HG03558 (cell line): Measurements from ENCODE around the gene MAFG.

ENCODE experiments used
- ATAC-seq: cut with Tn5 transposase; IDR thresholded peaks from one replicate; pipeline ENCODE4 v1.9.1; 2021; ENCODE audit warnings: moderate number of reproducible peaks; ENCODE audit not compliant: unreplicated experiment; ENCODE audit errors: extremely low read depth

The MAFG gene

DNA sequence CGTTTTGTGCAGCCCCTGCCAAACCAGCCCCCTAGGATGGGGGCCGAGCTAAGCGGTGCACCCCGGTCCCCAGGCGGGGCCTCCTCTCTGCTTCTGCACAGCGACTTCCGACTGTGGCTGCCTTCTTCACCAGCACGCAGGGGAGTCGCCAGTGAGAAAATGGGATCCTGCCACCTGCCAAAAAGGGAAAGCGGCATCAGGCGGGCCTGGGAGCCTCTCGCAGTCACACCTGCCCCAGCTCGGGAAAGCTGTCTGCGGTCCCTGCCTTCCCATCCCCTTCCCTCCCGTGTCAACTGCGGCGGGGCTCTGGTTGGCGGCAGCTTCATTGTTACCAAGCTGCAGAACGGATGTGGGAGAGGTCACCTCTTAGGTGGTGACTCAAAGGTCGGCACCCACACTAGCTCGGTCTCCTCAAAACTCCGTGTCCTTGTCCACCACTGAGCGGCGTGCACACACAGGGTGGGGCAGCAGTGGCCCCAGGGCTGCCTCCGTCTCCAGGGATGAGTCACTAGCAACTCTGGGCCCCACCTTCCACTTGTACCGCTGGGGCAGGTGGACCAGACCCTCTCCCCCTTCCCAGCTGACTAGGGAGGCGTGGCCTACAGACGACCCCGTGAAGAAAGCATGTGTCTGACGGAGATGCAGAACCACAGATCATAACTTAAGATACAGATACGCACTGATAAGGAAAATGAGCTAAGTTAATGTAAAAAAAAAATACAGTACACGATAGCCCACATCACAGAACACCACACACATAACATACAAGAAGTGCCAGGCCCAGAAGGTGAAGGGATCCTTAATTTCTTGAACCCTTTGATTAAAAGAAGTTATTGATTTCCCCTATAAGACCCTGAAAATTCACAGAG lies 14.9 kb downstream of the MAFG start:
- no peak for ATAC-seq

DNA sequence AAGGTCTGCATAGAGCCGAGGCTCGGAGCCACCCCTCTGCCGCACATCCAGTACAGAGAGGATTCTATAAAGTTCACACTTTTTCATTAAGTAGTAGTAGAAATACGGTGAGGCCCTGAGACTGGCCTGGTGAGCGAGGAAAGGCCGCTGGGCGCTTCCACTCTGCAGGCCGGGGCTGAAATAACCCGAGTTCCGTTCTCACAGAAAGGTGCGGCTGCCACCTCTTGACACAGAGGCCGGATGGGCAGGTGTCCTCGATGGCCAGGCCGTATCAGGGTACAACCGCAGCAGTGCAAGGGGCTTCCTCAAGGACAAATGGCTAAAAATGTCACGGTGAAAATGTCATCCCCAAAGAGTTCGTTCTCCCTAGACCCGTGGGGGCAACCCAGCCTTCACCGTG lies 15.6 kb downstream of the MAFG start:
- no peak for ATAC-seq

DNA sequence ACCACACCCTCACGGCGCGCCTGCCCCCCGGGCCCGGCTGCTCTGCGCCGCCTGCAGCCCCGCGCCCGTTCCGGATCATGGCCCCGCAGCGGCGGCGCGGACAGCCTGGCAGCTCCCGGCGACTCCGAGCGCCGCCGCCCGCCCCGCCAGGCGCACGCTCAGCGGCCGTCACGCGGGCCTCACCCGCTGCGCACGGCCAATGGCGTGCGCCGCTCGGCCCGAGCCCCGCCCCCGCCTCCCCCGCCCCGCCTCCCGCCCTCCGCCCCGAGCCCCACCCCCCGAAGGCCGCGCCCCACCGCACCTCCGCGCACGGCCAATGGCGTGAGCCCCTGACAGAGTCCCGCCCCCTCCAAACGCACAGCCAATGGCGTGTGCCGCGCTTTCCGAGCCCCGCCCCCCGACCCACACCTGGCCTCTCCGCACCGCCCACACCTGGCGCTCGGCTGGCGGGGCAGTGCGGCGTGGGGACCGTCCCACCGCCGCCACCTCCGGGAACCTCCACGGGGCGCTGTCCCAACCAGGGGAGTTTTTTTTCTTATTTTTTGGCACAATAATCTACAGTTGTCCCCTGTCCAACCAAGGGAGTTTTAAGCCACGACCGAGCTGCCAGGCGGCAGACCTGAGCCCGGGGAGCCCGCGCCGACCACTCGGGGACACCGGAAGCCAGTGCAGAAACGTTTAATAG lies 16.1 kb downstream of the MAFG start, which contains the start of gene PCYT2:
TSS of gene PCYT2 (minus strand) at position 123 of the 685 bp plus-strand sequence. CDS start at position 79, 44 bp downstream.
- ATAC-seq, result no peak

DNA sequence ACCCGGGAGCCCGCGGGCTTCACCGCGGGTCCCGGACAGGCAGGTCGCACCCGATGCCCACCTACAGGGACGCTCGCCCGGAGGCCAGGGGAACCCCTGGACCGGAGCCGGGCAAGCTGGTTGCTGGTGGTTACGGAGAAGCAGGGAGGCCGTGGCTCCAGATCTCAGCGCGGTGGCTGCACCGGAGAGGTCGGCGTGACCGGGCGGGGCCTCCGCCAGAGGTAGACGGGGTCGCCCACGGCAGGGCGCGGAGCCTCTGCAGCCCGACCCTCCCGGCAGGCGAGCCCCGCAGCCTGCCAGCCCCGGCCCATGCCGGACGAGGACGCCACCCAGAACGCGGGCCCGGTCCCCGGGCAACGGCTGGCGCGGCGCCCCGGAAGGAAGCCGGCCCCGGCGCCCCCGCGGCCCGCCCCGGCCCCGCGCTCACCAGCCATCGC lies 16.7 kb downstream of the MAFG start:
- ATAC-seq, result no peak

DNA sequence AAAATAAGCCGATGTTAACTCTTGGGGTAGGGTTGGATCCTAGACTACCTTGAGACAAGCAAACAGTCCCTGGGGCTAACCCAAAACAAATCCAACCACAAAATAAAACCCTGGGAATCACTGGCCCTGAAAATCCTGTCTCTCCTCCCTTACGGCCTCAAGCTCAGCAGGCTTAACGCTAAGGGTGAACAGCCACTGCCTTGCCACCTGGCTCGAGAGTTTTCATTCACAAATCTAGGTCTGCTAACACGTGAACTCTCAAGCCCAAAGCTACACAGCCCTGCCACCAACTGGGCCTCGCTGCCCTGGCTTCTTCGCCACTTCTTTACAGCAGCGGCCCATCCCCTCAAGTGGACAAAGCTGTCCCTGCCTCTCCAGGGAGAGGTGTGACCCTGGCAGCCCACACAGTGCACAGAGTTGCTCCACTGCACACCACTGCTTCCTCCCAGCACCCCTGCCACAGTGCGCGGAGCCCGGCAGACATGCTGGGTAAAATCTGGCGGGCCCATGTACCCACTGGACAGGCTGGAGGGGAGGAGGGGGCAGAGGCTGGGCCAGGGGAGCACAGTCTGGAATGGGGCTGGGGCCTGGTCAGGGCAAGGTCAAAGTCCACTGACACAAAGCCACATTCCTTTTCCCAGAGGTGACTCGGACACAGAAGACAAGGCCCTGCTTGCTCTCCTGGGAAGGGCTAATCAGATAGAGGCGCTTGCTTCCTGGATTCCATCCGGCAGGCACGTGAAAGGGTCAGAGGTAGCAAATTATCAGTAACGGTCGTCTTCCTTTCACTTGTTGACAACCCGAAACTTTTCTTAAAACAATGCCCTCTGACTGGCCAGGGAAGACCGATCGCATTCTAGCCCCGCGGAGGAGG lies 17.3 kb downstream of the MAFG start:
- ATAC-seq, result no peak

DNA sequence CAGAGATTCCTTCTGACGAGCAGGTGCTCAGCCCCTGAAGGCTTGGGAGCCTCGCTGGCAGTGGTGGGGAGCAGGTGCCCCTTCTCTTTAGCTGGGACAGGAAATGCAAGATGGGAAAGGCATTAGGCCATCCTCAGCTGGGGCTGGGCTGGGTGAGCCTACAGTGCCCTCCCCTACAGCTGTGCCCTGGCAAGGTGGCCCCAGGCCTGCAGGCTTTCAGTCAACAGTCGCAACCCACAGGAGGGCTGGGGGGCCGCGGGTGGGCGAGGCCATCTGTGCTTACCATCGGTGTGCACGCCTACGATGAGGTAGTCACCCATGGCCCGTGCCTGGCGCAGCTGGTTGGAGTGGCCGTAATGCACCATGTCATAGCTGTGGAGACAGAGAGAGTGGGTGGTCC lies 18.3 kb downstream of the MAFG start:
- ATAC-seq, result no peak

DNA sequence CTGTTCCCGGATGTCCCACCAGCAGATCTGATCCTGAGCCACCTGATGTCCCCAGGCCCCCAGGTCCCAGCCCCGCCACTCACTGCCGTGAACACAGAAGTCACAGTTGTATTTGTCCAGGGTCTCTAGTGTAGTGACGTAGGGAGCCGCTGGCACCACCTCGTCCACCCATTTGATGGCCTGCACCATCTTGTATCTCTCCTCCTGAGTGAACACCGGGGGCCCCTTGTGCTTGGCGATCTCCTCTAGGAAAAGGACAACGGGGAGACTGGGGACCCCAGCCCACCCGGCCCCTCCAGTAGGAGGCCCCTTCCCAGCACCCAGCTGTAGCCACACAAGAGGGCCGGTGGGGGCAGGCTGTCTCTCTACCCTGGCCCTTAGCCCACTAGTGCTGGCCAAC lies 18.7 kb downstream of the MAFG start:
- no peak for ATAC-seq

DNA sequence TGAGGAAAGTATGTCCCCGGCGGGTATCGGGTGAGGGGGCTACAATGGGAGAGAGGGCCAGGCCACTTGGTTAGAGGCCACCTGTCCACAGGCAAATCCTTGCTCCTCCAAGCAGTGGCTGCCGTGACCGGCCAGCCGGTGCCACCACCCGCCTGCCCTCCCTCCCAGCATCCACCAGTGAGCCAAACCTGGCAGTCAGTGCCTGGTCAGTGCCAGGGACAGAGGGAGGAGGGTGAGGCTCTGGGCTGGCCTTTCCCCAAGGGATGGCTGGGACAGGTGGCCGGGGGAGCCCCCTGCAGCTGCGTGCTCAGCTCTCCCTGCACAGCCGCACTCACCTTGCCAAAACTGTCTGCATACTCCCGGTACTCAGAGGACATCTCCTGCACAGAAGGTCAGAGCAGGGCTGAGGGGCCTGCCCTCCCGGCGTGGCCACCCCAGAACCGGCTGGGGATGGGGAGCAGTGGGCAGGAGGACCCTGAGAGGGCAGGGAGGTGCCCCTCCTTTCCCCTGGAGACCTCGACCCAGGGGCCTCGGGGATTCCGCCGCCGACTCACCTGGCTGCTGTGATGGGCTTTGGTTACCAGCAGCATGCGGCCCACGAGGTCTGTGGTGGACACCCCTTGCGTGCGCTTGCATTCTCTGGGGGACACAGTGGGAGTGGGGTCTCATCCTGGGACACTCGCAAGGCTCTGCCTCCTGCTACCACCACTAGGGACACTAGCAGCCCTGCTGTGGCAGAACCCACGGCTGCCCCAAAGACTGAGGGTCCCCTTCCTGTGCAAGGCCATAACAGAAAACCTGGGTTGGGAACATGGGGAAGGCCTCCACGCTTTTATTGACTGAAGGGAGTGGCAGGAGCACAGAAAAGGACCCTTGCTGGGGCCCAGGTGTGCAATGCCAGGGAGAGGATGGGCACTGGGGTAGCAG lies 20.1 kb downstream of the MAFG start:
- ATAC-seq, result no peak

DNA sequence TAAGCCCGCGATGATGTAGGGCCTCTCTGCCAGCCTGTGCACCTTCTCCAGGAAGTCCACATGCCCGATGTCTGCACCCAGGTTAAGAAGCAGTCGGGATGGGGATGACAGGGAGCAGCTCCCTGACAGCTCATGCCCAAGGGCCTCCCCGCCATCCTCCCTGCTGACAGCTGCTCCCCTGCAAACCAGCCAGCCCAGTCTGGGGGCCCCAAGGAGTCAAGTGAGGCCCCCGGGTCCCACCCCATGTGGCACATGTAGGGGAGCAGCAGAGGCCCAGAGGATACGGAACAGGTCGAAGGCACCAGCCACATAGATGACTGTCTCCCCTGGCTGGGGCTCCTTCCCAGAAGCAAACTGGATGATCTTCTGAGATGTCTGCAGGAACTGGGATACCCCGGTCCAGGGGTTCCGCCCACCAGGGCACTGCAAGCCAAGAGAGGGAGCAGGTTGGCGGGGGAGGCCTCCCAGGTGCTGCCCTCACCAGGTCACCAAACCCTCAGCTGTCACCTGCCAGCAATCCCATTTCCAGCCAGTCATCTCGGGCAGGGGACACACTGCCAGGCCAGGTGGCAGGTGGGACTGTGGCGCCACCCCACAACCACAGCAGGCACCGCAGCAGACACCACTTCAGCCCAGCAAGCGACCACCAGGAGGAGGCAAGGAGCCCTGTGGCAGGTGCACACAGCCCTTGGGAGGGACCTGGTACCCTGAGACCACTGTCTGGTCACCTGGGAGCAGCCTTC lies 20.9 kb downstream of the MAFG start:
- no peak for ATAC-seq

DNA sequence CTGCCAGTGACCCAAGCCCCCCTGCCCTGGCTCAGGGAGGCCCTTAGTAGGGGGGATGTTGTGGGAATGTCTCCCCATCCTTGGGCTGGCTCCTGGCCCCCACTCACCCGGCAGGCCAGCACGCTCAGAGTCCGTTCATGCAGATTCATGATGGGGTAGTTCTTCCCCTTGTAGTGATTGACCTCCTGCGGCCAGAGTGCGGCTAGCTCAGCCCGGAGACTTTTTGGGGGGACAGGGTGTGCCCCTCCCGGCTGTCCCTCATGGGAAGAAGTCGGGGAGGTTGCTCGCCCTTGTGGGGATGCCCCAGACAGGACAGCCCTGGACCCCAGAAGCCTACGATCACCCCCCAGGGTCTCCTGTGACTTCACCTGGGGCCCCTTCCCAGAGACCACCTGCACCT lies 21.5 kb downstream of the MAFG start:
- ATAC-seq, result no peak

DNA sequence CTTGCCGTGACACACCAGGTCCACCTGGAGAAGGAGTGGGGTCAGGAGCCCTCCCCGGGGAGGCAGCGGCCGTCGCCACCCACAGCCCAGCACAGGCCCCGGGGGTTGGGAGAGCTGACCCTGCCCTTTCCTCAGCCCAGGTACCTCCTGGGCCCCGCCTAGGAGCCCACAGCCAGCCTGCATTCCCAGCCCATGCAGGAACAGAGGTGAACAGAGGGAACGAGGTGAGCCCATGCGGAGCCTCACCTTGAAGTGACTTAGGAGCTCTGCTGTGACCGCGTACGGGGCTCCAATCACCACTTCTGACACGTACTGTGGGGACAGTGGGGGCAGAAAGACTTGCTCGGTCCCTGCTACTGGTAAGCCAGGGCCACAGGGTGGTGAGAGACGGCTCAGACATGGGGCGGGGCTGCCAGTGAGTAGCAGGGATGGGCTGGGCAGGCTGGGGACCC lies 22.1 kb downstream of the MAFG start:
- no peak for ATAC-seq

DNA sequence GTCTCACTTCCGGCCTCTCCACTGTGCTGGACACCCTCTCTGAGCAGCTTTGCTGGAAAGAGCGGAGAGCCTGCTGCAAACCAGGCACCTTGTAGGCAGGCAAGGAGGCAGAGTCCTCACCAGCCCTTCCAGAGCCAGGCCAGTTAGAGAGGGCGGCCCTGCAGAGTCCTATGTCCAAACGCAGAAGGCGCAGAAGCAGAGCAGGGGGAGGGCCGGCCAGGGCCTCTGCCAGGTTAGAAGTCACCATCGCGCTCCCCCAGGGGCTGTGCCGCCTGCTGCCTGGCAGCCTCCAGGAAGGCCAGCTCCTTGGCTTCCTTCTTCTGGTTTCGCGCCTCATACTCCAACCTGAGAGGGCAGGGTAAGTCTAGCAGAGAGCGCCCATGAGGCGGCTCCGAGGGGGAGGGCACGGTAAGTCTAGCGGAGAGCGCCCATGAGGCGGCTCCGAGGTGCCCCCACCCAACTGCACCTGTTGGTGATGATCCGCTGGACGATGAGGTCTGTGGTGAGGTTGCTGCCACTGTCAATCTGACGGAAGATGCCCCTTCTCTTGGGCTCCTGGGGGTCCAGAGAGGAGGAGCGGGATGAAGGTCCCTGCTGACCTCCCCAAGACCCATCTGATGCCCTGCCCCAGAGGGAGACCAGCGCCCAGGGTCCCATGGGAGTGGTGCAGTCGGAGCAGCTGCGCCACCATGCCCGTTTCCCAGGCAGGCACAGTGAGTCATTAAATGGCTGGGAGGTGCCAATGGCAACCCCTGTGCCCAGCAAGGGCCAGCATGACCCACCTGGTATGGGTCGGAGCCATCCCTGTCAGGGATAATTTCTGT lies 22.7 kb downstream of the MAFG start:
- no peak for ATAC-seq

DNA sequence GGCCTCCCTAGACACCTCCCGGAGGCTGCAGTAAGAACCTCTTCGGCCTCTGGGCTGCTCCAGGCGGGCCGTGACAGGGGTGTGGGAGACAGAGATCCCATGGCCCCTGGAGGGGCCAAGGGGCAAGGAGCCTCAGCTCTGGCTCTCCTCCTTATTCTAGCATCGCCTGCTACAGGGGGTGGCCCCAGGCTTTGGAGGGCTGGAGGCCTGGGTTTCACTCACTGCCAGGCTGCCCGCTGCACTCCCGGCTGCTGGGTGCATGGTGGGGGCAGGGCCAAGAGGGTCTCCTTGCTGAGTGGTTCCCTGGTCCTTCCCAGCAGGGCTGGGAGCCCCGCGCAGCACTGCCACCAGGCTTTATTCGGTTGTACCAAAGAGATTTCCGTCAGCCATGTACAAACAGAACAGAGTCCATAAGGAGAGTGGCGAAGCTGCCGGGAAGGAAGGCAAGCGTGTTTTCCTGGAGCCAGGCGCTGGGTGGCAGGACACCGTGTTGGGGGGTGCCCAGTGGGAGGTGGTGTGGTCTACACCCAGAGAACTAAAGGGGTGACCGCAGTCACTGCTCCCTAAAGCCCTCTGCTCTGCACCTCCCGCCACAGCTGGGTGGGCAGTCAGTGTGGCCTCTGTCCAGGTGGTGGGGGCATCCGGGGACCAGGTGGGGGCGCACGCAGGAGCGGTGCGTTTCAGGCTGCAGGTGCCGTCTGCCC lies 23.5 kb downstream of the MAFG start:
- ATAC-seq, result no peak

DNA sequence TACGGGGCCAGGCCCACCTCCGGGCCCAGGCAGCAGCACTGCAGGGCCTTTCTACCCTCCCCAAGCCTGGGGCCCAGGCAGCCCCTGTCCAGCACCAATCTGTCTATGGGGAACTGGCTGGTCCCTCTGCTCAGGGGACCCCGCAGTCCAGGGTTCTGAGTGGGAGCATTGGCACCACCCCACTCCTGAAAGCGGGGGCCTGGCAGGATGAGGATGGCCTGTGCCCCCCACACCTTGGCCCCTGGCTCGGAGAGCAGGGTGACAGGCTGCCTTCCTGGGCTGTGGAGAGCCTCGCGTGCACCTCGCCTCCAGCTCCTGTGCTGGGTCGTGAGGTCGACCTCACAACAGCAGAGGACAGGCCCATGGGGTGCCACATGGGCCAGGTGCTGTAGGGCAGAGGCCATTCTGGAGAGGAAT lies 24.1 kb downstream of the MAFG start:
- no peak for ATAC-seq

DNA sequence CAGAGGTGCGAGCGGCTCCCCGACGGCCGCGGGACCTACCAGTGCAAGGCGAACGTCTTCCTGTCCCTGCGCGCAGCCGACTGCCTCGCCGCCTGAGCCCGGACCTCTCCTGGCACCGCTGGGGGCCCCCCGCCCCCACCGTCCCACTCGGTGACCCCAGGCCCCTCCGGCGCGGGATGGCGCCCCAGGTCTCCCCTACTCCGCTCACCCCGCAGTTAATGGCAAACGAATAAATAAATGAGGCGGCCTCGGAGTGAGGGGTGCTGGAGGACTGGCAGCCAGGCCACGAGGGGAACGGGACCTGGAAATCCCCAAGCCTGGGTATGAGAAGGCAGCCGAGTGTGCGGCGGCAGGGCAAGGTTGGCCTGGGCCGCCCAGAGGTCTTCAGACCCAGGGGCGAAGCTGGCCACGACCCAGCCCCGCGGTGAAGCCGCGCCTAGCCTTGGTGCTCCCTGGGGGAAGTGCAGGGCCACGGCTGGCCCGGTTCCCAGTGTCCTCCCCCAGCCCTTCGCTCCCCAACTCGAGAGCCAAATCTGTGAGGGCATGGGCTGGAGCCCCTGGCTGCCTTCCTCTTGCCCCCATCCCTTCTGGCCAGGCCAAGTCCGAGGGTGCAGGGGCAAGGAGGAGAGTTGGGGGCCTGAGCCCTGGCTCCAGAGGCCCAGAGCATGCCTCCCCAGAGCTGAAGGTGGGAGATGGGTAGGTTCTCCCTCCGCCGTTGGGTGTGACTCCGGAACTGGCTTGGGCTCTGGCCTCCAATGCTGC lies 24.7 kb downstream of the MAFG start:
- no peak for ATAC-seq

DNA sequence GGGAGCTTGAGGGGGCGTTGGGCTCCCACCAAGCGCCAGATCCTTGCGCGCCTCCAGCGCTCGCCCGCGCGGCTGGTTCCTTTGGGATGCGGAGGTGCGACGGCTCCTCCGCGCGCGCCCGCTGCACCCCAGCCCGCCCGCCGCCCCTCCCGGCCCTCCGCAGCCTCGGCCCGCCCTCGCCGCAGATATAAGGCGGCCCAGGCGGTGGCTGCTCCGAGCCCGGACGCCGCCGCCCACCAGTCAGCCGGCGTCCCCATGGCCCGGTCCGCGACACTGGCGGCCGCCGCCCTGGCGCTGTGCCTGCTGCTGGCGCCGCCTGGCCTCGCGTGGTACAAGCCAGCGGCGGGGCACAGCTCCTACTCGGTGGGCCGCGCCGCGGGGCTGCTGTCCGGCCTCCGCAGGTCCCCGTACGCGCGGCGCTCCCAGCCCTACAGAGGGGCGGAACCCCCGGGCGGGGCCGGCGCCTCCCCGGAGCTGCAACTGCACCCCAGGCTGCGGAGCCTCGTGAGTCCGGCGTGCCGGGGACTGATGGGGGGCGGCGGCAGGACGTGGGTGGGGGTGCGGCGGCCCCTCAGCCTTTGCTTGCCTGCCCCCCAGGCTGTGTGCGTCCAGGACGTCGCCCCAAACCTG lies 25.4 kb downstream of the MAFG start, which contains the start of gene NPB:
TSS of gene NPB (plus strand) at position 216 of the 630 bp plus-strand sequence. CDS start at position 256, 40 bp downstream.
- no peak for ATAC-seq
